Trophoblast cell (in vitro differentiated cells and primary cell): ENCODE results near the gene BUD23.

ENCODE experiments used
- DNase-seq, 2 donors: peaks; one replicate each; pipeline ENCODE4 v3.0.0-alpha.2; 2016
- H2AFZ ChIP-seq: 2 replicates; pipeline ENCODE4 v1.6.1; 2013; ENCODE audit warnings: low read length, moderate library complexity, mild to moderate bottlenecking; ENCODE audit not compliant: insufficient read depth, poor library complexity
- H2AK5ac ChIP-seq: 2 replicates; pipeline ENCODE4 v1.6.1; 2013; ENCODE audit warnings: mild to moderate bottlenecking, low read length
- H2BK120ac ChIP-seq: 2 replicates; pipeline ENCODE4 v1.6.1; 2013; ENCODE audit warnings: low read length, mild to moderate bottlenecking, moderate library complexity; ENCODE audit not compliant: insufficient read depth, poor library complexity
- H2BK12ac ChIP-seq: 2 replicates; pipeline ENCODE4 v1.6.1; 2013; ENCODE audit warnings: mild to moderate bottlenecking, low read length, moderate library complexity
- H2BK5ac ChIP-seq: 2 replicates; pipeline ENCODE4 v1.6.1; 2013; ENCODE audit warnings: low read length, low read depth, moderate library complexity, mild to moderate bottlenecking; ENCODE audit not compliant: poor library complexity
- H3K14ac ChIP-seq: 2 replicates; pipeline ENCODE4 v1.6.1; 2013; ENCODE audit warnings: mild to moderate bottlenecking, low read length
- H3K18ac ChIP-seq: 2 replicates; pipeline ENCODE4 v1.6.1; 2013; ENCODE audit warnings: mild to moderate bottlenecking, low read length
- H3K23ac ChIP-seq: 2 replicates; pipeline ENCODE4 v1.6.1; 2013; ENCODE audit warnings: low read length
- H3K27ac ChIP-seq: 2 replicates; pipeline ENCODE4 v1.5.1; 2013; ENCODE audit warnings: low read depth, mild to moderate bottlenecking, inconsistent platforms, low read length, moderate library complexity
- H3K27me3 ChIP-seq: 2 replicates; pipeline ENCODE4 v1.6.1; 2013; ENCODE audit warnings: inconsistent platforms, mild to moderate bottlenecking, low read length, moderate library complexity; ENCODE audit not compliant: insufficient read depth
- H3K36me3 ChIP-seq, 2 experiments: 1 replicate in 1 of 2; 2 replicates in 1 of 2; pipeline ENCODE4 v1.6.1; 2013; ENCODE audit warnings: low read length in 2 of 2, mild to moderate bottlenecking in 2 of 2, moderate library complexity in 1 of 2; ENCODE audit not compliant: insufficient read depth in 2 of 2, control insufficient read depth in 1 of 2
- H3K4ac ChIP-seq: 2 replicates; pipeline ENCODE4 v1.6.1; 2013; ENCODE audit warnings: low read depth, mild to moderate bottlenecking, low read length, moderate library complexity
- H3K4me1 ChIP-seq, 2 experiments: 1 replicate in 1 of 2; 2 replicates in 1 of 2; pipeline ENCODE4 v1.6.1; 2013; ENCODE audit warnings: low read length in 2 of 2, mild to moderate bottlenecking in 2 of 2, moderate library complexity in 1 of 2; ENCODE audit not compliant: insufficient read depth in 2 of 2, control insufficient read depth in 1 of 2
- H3K4me2 ChIP-seq: 2 replicates; pipeline ENCODE4 v1.6.1; 2013; ENCODE audit warnings: inconsistent platforms, mild to moderate bottlenecking, low read length, moderate library complexity
- H3K4me3 ChIP-seq: 2 replicates; pipeline ENCODE4 v1.5.1; 2013; ENCODE audit warnings: mild to moderate bottlenecking, low read depth, low read length, inconsistent platforms
- H3K79me1 ChIP-seq: one replicate; pipeline ENCODE4 v1.6.1; 2013; ENCODE audit warnings: low read length
- H3K79me2 ChIP-seq: 2 replicates; pipeline ENCODE4 v1.6.1; 2013; ENCODE audit warnings: low read length, mild to moderate bottlenecking; ENCODE audit not compliant: control insufficient read depth, insufficient read depth, poor library complexity
- H3K9ac ChIP-seq: 2 replicates; pipeline ENCODE4 v1.6.1; 2013; ENCODE audit warnings: mild to moderate bottlenecking, low read length
- H3K9me3 ChIP-seq: 2 replicates; pipeline ENCODE4 v1.6.1; 2013; ENCODE audit warnings: low read depth, mild to moderate bottlenecking, control low read depth, inconsistent platforms, low read length; ENCODE audit not compliant: insufficient read depth
- H4K12ac ChIP-seq: 2 replicates; pipeline ENCODE4 v1.6.1; 2013; ENCODE audit warnings: low read depth, mild to moderate bottlenecking, low read length, moderate library complexity
- H4K8ac ChIP-seq: 2 replicates; pipeline ENCODE4 v1.6.1; 2013; ENCODE audit warnings: low read depth, mild to moderate bottlenecking, low read length, moderate library complexity
- H4K91ac ChIP-seq: one replicate; pipeline ENCODE4 v1.6.1; 2013; ENCODE audit warnings: low read depth, mild to moderate bottlenecking, low read length, moderate library complexity
- WGBS: extraction: QIAGEN DNeasy Blood & Tissue Kit; methylation state at CpG from one replicate; pipeline ENCODE4 v1.1.7; 2013; ENCODE audit warnings: missing lambda C conversion rate; ENCODE audit not compliant: insufficient read length, insufficient coverage; ENCODE audit errors: extremely low coverage; 5-methylcytosine and 5-hydroxymethylcytosine counted together

BUD23 gene

GRCh38 chr7:73732397-73732796 lies 49.0 kb downstream of the BUD23 start:
- H2BK5ac ChIP-seq, result no peak overlapping the region
- no peak overlapping the region for H2BK120ac ChIP-seq
- no peak overlapping the region for H3K4ac ChIP-seq
- no peak overlapping the region for H2BK12ac ChIP-seq
- no peaks in the 10 kb centered on the region for H3K27me3 ChIP-seq
- no peak overlapping the region for H3K18ac ChIP-seq
- peaks cover 3 to 4% of the 10 kb centered on the region in 2 experiments for H3K4me1 ChIP-seq
- H2AFZ ChIP-seq, result no peak overlapping the region
- H3K27ac ChIP-seq, result no peak overlapping the region
- peaks cover 16 to 17% of the 10 kb centered on the region in 2 experiments for H3K36me3 ChIP-seq
- no peak overlapping the region for H4K8ac ChIP-seq
- no peak overlapping the region for H2AK5ac ChIP-seq
- no peak overlapping the region for H3K23ac ChIP-seq
- H3K79me1 ChIP-seq, result no peaks in the 10 kb centered on the region
- no peak overlapping the region for H4K91ac ChIP-seq
- DNase-seq, result no peak
- no peak overlapping the region for H3K4me2 ChIP-seq
- WGBS, result no CpG with 5 or more reads among the region's 2 CpGs
- no peak overlapping the region for H3K9ac ChIP-seq
- H3K79me2 ChIP-seq, result no peaks in the 10 kb centered on the region
- H3K4me3 ChIP-seq, result no peak overlapping the region
- H3K14ac ChIP-seq, result no peak overlapping the region
- no peak overlapping the region for H4K12ac ChIP-seq
- no peaks in the 10 kb centered on the region for H3K9me3 ChIP-seq

- peaks cover 18 to 20% of the 10 kb centered on the region in 2 experiments for H3K36me3 ChIP-seq
- H2BK12ac ChIP-seq, result peak overlapping the region; percentile 10
- H3K23ac ChIP-seq, result no peak overlapping the region
- no peaks in the 10 kb centered on the region for H3K27me3 ChIP-seq
- H2BK120ac ChIP-seq, result no peak overlapping the region
- H3K4me1 ChIP-seq, result peaks cover 8 to 15% of the 10 kb centered on the region in 2 experiments
- H3K79me1 ChIP-seq, result peaks cover 11% of the 10 kb centered on the region
- no peak overlapping the region for H2BK5ac ChIP-seq
- H2AK5ac ChIP-seq, result no peak overlapping the region
- H4K8ac ChIP-seq, result peak overlapping the region; percentile 31
- no peak overlapping the region for H3K14ac ChIP-seq
- H3K18ac ChIP-seq, result no peak overlapping the region
- no peak overlapping the region for H3K4ac ChIP-seq
- H2AFZ ChIP-seq, result no peak overlapping the region
- H3K9me3 ChIP-seq, result no peaks in the 10 kb centered on the region
- H3K4me2 ChIP-seq, result no peak overlapping the region
- H3K79me2 ChIP-seq, result peaks cover 8% of the 10 kb centered on the region
- DNase-seq, result peak; percentile 95 to 98
- no peak overlapping the region for H3K27ac ChIP-seq
- WGBS, result no CpG with 5 or more reads among the region's 16 CpGs
- no peak overlapping the region for H3K9ac ChIP-seq
- H4K91ac ChIP-seq, result no peak overlapping the region
- H3K4me3 ChIP-seq, result no peak overlapping the region
- H4K12ac ChIP-seq, result no peak overlapping the region
Observed at GRCh38 chr7:73734619-73735527, 51.5 kb downstream of the BUD23 start.

- Histone ChIP-seq H3K36me3 (peaks cover 18 to 20% of the 10 kb centered on the region in 2 experiments), H3K4me1 (peaks cover 11 to 18% of the 10 kb centered on the region in 2 experiments), H2AK5ac (no peak overlapping the region), H3K4me2 (no peak overlapping the region), H3K18ac (no peak overlapping the region), H4K8ac (no peak overlapping the region), H3K79me1 (peaks cover 15% of the 10 kb centered on the region), H2BK120ac (no peak overlapping the region), H3K9ac (no peak overlapping the region), H3K27me3 (no peaks in the 10 kb centered on the region), H3K23ac (no peak overlapping the region), H4K12ac (no peak overlapping the region), H3K9me3 (no peaks in the 10 kb centered on the region), H3K79me2 (peaks cover 8% of the 10 kb centered on the region), H3K14ac (no peak overlapping the region), H3K4me3 (no peak overlapping the region), H2BK12ac (no peak overlapping the region), H3K27ac (no peak overlapping the region), H3K4ac (no peak overlapping the region), H2BK5ac (no peak overlapping the region), H4K91ac (no peak overlapping the region), H2AFZ (no peak overlapping the region)
- DNase-seq, result no peak
- WGBS, result no CpG with 5 or more reads among the region's 8 CpGs
Observed at GRCh38 chr7:73735528-73735905, 52.1 kb downstream of the BUD23 start.

- H3K79me1 ChIP-seq, result peaks cover 21% of the 10 kb centered on the region
- WGBS, result no CpG with 5 or more reads among the region's 14 CpGs
- no peak overlapping the region for H2BK5ac ChIP-seq
Observed at GRCh38 chr7:73736885-73737284, 53.5 kb downstream of the BUD23 start.

More at GRCh38 chr7:73736885-73737284, 53.5 kb downstream of the BUD23 start:
- no peak overlapping the region for H2AFZ ChIP-seq
- no peak overlapping the region for H3K23ac ChIP-seq
- H3K27ac ChIP-seq, result no peak overlapping the region
- peaks cover 19 to 27% of the 10 kb centered on the region in 2 experiments for H3K4me1 ChIP-seq
- H2BK120ac ChIP-seq, result no peak overlapping the region
- H3K4ac ChIP-seq, result peak overlapping the region; percentile 9
- H4K8ac ChIP-seq, result no peak overlapping the region
- H3K9ac ChIP-seq, result no peak overlapping the region
- no peak overlapping the region for H3K4me2 ChIP-seq
- peaks cover 8% of the 10 kb centered on the region for H3K79me2 ChIP-seq
- no peak for DNase-seq
- no peak overlapping the region for H2BK12ac ChIP-seq
- H4K91ac ChIP-seq, result no peak overlapping the region
- no peak overlapping the region for H2AK5ac ChIP-seq
- H3K9me3 ChIP-seq, result no peaks in the 10 kb centered on the region
- no peak overlapping the region for H3K4me3 ChIP-seq
- no peaks in the 10 kb centered on the region for H3K27me3 ChIP-seq
- no peak overlapping the region for H3K18ac ChIP-seq
- H3K14ac ChIP-seq, result no peak overlapping the region
- H4K12ac ChIP-seq, result no peak overlapping the region
- H3K36me3 ChIP-seq, result peaks cover 18 to 20% of the 10 kb centered on the region in 2 experiments
